IMR-90 (cell line): ENCODE measurements around the gene TBC1D22A. TPM values are rescaled to one million over a fixed set of nuclear protein-coding genes. Genes with fewer than 3 reads are reported as not detected.

ENCODE experiments used
- ATAC-seq: fragments of 200-7000 bp; cut with Tn5 transposase; 2 replicates; pipeline ENCODE4 v1.9.1; 2020; ENCODE audit warnings: low read depth, mild to moderate bottlenecking, moderate library complexity
- BruUV-seq: library from RNA; stranded (reverse); fragments of 400-500 nt; replicated peaks from 2 replicates; lab custom pipeline; 2021; lab: Mats Ljungman, UMichigan
- CTCF ChIA-PET: fragments of 300-600 bp; formaldehyde crosslinking; extraction: SDS; loops from one replicate; lab custom pipeline; 2021; ENCODE audit warnings: antibody characterized with exemption; lab: Yijun Ruan, JAX
- POLR2A ChIA-PET: fragments of 300-600 bp; sonication (Branson Sonifier 250); formaldehyde crosslinking; loops from one replicate; lab custom pipeline; 2022; ENCODE audit warnings: antibody characterized with exemption; ENCODE audit not compliant: unreplicated experiment; lab: Charles Lee
- DNase-seq: peaks from one replicate; pipeline ENCODE4 v3.0.0; 2013
- H2AFZ ChIP-seq: replicated peaks from 2 replicates; pipeline ENCODE3; 2013; ENCODE audit warnings: low read length, mild to moderate bottlenecking; ENCODE audit not compliant: poor library complexity
- H2AK5ac ChIP-seq: 2 replicates; pipeline ENCODE4 v1.6.1; 2013; ENCODE audit warnings: low read depth, low read length, inconsistent platforms
- H2AK9ac ChIP-seq: replicated peaks from 2 replicates; pipeline ENCODE3; 2013; ENCODE audit warnings: mild to moderate bottlenecking, low read depth, low read length, moderate library complexity; ENCODE audit not compliant: poor library complexity
- H2BK120ac ChIP-seq: 2 replicates; pipeline ENCODE4 v1.6.1; 2013; ENCODE audit warnings: low read depth, low read length, inconsistent platforms
- H2BK15ac ChIP-seq: 3 replicates; pipeline ENCODE4 v1.6.1; 2013; ENCODE audit warnings: low read depth, low read length, inconsistent platforms
- H2BK20ac ChIP-seq: 2 replicates; pipeline ENCODE4 v1.6.1; 2013; ENCODE audit warnings: low read depth, mild to moderate bottlenecking, inconsistent platforms, low read length, moderate library complexity
- H2BK5ac ChIP-seq: 2 replicates; pipeline ENCODE4 v1.6.1; 2013; ENCODE audit warnings: mild to moderate bottlenecking, low read depth, low read length, inconsistent platforms; ENCODE audit not compliant: poor library complexity, severe bottlenecking
- H3K14ac ChIP-seq: replicated peaks from 2 replicates; pipeline ENCODE4 v1.6.1; 2013; ENCODE audit warnings: low read depth, low read length, inconsistent platforms
- H3K18ac ChIP-seq: 2 replicates; pipeline ENCODE4 v1.6.1; 2013; ENCODE audit warnings: low read depth, low read length, control low read depth
- H3K23ac ChIP-seq: 2 replicates; pipeline ENCODE4 v1.6.1; 2013; ENCODE audit warnings: low read depth, low read length, inconsistent platforms
- H3K27ac ChIP-seq: 2 replicates; pipeline ENCODE4 v1.5.1; 2013; ENCODE audit warnings: mild to moderate bottlenecking, control low read depth, low read length; ENCODE audit not compliant: insufficient read depth
- H3K27me3 ChIP-seq: 2 replicates; pipeline ENCODE4 v1.6.1; 2013; ENCODE audit warnings: low read length; ENCODE audit not compliant: control insufficient read depth, insufficient read depth
- H3K36me3 ChIP-seq: 2 replicates; pipeline ENCODE4 v1.6.1; 2013; ENCODE audit warnings: low read length, mixed read lengths; ENCODE audit not compliant: control insufficient read depth, insufficient read depth
- H3K4ac ChIP-seq: 2 replicates; pipeline ENCODE4 v1.6.1; 2013; ENCODE audit warnings: low read depth, low read length, inconsistent platforms
- H3K4me1 ChIP-seq: 2 replicates; pipeline ENCODE4 v1.6.1; 2013; ENCODE audit warnings: low read length, mixed read lengths; ENCODE audit not compliant: control insufficient read depth, insufficient read depth
- H3K4me2 ChIP-seq: 2 replicates; pipeline ENCODE4 v1.6.1; 2013; ENCODE audit warnings: low read depth, mild to moderate bottlenecking, control low read depth, low read length, moderate library complexity
- H3K4me3 ChIP-seq: 2 replicates; pipeline ENCODE4 v1.5.1; 2013; ENCODE audit warnings: low read depth, mild to moderate bottlenecking, control low read depth, low read length, moderate library complexity; ENCODE audit not compliant: insufficient read depth
- H3K56ac ChIP-seq: 2 replicates; pipeline ENCODE4 v1.6.1; 2013; ENCODE audit warnings: low read length, inconsistent platforms; ENCODE audit not compliant: insufficient read depth; ENCODE audit errors: extremely low read depth
- H3K79me1 ChIP-seq, 2 experiments: 2 replicates each; pipeline ENCODE4 v1.6.1; 2013; ENCODE audit warnings: low read length in 2 of 2, inconsistent platforms in 1 of 2, low read depth in 1 of 2
- H3K9ac ChIP-seq: 2 replicates; pipeline ENCODE4 v1.6.1; 2013; ENCODE audit warnings: low read depth, low read length, control low read depth
- H3K9me1 ChIP-seq: 2 replicates; pipeline ENCODE4 v1.6.1; 2013; ENCODE audit warnings: low read length, inconsistent platforms; ENCODE audit not compliant: insufficient read depth
- H3K9me3 ChIP-seq: 2 replicates; pipeline ENCODE4 v1.6.1; 2013; ENCODE audit warnings: low read length; ENCODE audit not compliant: control insufficient read depth, insufficient read depth
- H4K20me1 ChIP-seq: 2 replicates; pipeline ENCODE4 v1.6.1; 2013; ENCODE audit warnings: low read length, inconsistent platforms; ENCODE audit not compliant: insufficient read depth
- H4K5ac ChIP-seq: 2 replicates; pipeline ENCODE4 v1.6.1; 2013; ENCODE audit warnings: mild to moderate bottlenecking, low read depth, low read length, control low read depth
- H4K8ac ChIP-seq, 2 experiments: 2 replicates each; pipeline ENCODE4 v1.6.1; 2013; ENCODE audit warnings: low read depth in 2 of 2, low read length in 2 of 2, control low read depth in 1 of 2, inconsistent platforms in 1 of 2
- H4K91ac ChIP-seq: 2 replicates; pipeline ENCODE4 v1.6.1; 2013; ENCODE audit warnings: low read depth, low read length, inconsistent platforms; ENCODE audit not compliant: insufficient read depth
- BHLHE40 ChIP-seq: fragments of 150-350 bp; IDR thresholded peaks from 2 replicates; pipeline ENCODE4 v1.6.1; 2016; ENCODE audit warnings: mild to moderate bottlenecking, low read depth, low read length
- CEBPB ChIP-seq: IDR thresholded peaks from 2 replicates; pipeline ENCODE4 v1.6.1; 2012; ENCODE audit warnings: low read depth, low read length, improper control_type of control experiment
- CHD1 ChIP-seq: IDR thresholded peaks from 2 replicates; pipeline ENCODE4 v1.6.1; 2012; ENCODE audit warnings: low read depth, low read length, improper control_type of control experiment
- CTCF ChIP-seq: conservative IDR thresholded peaks from 2 replicates; pipeline ENCODE4 v1.5.1; 2012; ENCODE audit warnings: mild to moderate bottlenecking, low read depth, low read length, improper control_type of control experiment
- ELK1 ChIP-seq: fragments of 150-350 bp; IDR thresholded peaks from 2 replicates; pipeline ENCODE4 v1.6.1; 2016; ENCODE audit warnings: low read depth, mild to moderate bottlenecking, low read length, moderate library complexity, borderline replicate concordance
- FOS ChIP-seq: fragments of 150-350 bp; IDR thresholded peaks from 2 replicates; pipeline ENCODE4 v1.6.1; 2016; ENCODE audit warnings: low read depth, low read length
- MAFK ChIP-seq: IDR thresholded peaks from 2 replicates; pipeline ENCODE4 v1.6.1; 2012; ENCODE audit warnings: low read depth, low read length, improper control_type of control experiment
- MAZ ChIP-seq: IDR thresholded peaks from 2 replicates; pipeline ENCODE4 v1.6.1; 2012; ENCODE audit warnings: low read depth, mild to moderate bottlenecking, low read length, improper control_type of control experiment, moderate library complexity, borderline replicate concordance
- MXI1 ChIP-seq: IDR thresholded peaks from 2 replicates; pipeline ENCODE4 v1.6.1; 2012; ENCODE audit warnings: low read depth, mild to moderate bottlenecking, low read length, moderate library complexity, borderline replicate concordance
- NFE2L2 ChIP-seq: fragments of 150-350 bp; IDR thresholded peaks from 2 replicates; pipeline ENCODE4 v1.6.1; 2016; ENCODE audit warnings: low read depth, mild to moderate bottlenecking, low read length
- POLR2A ChIP-seq: IDR thresholded peaks from 2 replicates; pipeline ENCODE4 v1.6.1; 2012; ENCODE audit warnings: mild to moderate bottlenecking, low read depth, low read length
- RAD21 ChIP-seq: IDR thresholded peaks from 2 replicates; pipeline ENCODE4 v1.6.1; 2012; ENCODE audit warnings: low read length, improper control_type of control experiment
- RCOR1 ChIP-seq: IDR thresholded peaks from 2 replicates; pipeline ENCODE4 v1.6.1; 2012; ENCODE audit warnings: mild to moderate bottlenecking, low read length, improper control_type of control experiment; ENCODE audit not compliant: insufficient replicate concordance
- RFX5 ChIP-seq: IDR thresholded peaks from 2 replicates; pipeline ENCODE4 v1.8.0; 2012; ENCODE audit warnings: low read depth, mild to moderate bottlenecking, low read length, moderate library complexity
- SMC3 ChIP-seq: fragments of 150-350 bp; IDR thresholded peaks from 2 replicates; pipeline ENCODE4 v1.6.1; 2016; ENCODE audit warnings: low read depth, mild to moderate bottlenecking, antibody characterized with exemption, low read length, moderate library complexity
- USF2 ChIP-seq: fragments of 150-350 bp; IDR thresholded peaks from 2 replicates; pipeline ENCODE4 v1.6.1; 2017; ENCODE audit warnings: mild to moderate bottlenecking, antibody characterized with exemption, low read length, low read depth
- WGBS, 2 experiments: methylation state at CpG; one replicate each; pipeline versions ENCODE4 v1.1.5 to v1.1.7; 2013; ENCODE audit warnings: missing lambda C conversion rate in 2 of 2; ENCODE audit not compliant: insufficient read length in 1 of 2; ENCODE audit errors: extremely low coverage in 2 of 2; 5-methylcytosine and 5-hydroxymethylcytosine counted together
- dilution Hi-C: fragments of 300-500 bp; cut with HindIII; formaldehyde crosslinking; loops from one replicate; pipeline ENCODE4 v1.14.3; 2018; ENCODE audit warnings: low sequenced_read_pairs; ENCODE audit not compliant: unreplicated experiment
- in situ Hi-C: fragments of 300-500 bp; cut with MboI; formaldehyde crosslinking; loops from 3 replicates; pipeline ENCODE4 v1.14.3; 2019; ENCODE audit warnings: low sequenced_read_pairs, inconsistent platforms, mixed read lengths
- intact Hi-C: fragments of 100-400 bp; cut with micrococcal nuclease; formaldehyde crosslinking; loops from 2 replicates; pipeline ENCODE4 v1.10.0; 2022
- polyA plus RNA-seq, 3 experiments: library from polyadenylated mRNA; depleted of rRNA; stranded (reverse); fragments of >200 nt; gene quantifications; 2 replicates each; pipeline ENCODE4 v1.2.3, GENCODE V29; 2012; ENCODE audit warnings: low replicate concordance in 1 of 3
- total RNA-seq: library from RNA; depleted of rRNA; stranded (reverse); fragments of >200 nt; gene quantifications from 2 replicates; pipeline ENCODE4 v1.2.3, GENCODE V29; 2012

The TBC1D22A gene
- total and polyA plus RNA-seq, 2 of the 4 experiments (the other 2 are of a cell fraction), result 9.0 to 16.7 TPM

- no peak overlapping the region for H2AFZ ChIP-seq
- H2BK5ac ChIP-seq, result no peak overlapping the region
- H4K91ac ChIP-seq, result no peak overlapping the region
- peaks cover 37 to 66% of the 10 kb centered on the region in 2 experiments for H3K79me1 ChIP-seq
- no peak overlapping the region for H2BK120ac ChIP-seq
- H3K27ac ChIP-seq, result no peak overlapping the region
- H3K27me3 ChIP-seq, result no peaks in the 10 kb centered on the region
- intact Hi-C loops (no loop called here), in situ Hi-C loops (no loop called here), dilution Hi-C loops (no loop called here)
- BruUV-seq, result no TSS peak
- TF ChIP-seq NFE2L2 (no peak), FOS (no peak), MAFK (no peak), RAD21 (no peak), CHD1 (no peak), RCOR1 (no peak), POLR2A (no peak), RFX5 (no peak), CEBPB (no peak), USF2 (no peak), SMC3 (no peak), MXI1 (no peak), BHLHE40 (no peak), ELK1 (no peak), MAZ (no peak), CTCF (no peak)
- peak overlapping the region; percentile 18; the same call in 1 of the 2 replicates for H3K4me2 ChIP-seq
- H4K20me1 ChIP-seq, result peaks cover 10% of the 10 kb centered on the region
- H3K56ac ChIP-seq, result no peak overlapping the region
- ChIA-PET CTCF (no interaction called here), POLR2A (no interaction called here)
- peaks cover 9% of the 10 kb centered on the region for H3K4me1 ChIP-seq
- no peak overlapping the region for H2AK9ac ChIP-seq
- H3K14ac ChIP-seq, result no peak overlapping the region
- no peak overlapping the region for H2BK15ac ChIP-seq
- ATAC-seq (no peak), DNase-seq (peak; percentile 17)
- 93% methylated on average over 3 of the region's 6 CpGs; no CpG with 5 or more reads in 1 of the 2 experiments for whole genome bisulfite sequencing, 2 experiments
- H3K9me1 ChIP-seq, result peaks cover 10% of the 10 kb centered on the region; the same call in 1 of the 2 replicates
- H4K5ac ChIP-seq, result no peak overlapping the region
- H2AK5ac ChIP-seq, result no peak overlapping the region
- no peak overlapping the region for H3K9ac ChIP-seq
- peaks cover 1% of the 10 kb centered on the region; the same call in 1 of the 2 replicates for H3K36me3 ChIP-seq
- H4K8ac ChIP-seq, result no peak overlapping the region; a peak in 1 of 4 replicates
- H2BK20ac ChIP-seq, result no peak overlapping the region
- H3K9me3 ChIP-seq, result no peaks in the 10 kb centered on the region
- H3K4me3 ChIP-seq, result no peak overlapping the region
- H3K4ac ChIP-seq, result no peak overlapping the region
- H3K18ac ChIP-seq, result no peak overlapping the region
- H3K23ac ChIP-seq, result no peak overlapping the region
Measured at GRCh38 chr22:46764140-46764680, 1.8 kb downstream of the TBC1D22A start.
